GM18870 (cell line): ENCODE results near the gene TMEM154.

Experiments used
- ATAC-seq: cut with Tn5 transposase; IDR thresholded peaks from one replicate; pipeline ENCODE4 v1.9.1; 2021; ENCODE audit warnings: moderate library complexity; ENCODE audit not compliant: unreplicated experiment

Gene TMEM154

DNA sequence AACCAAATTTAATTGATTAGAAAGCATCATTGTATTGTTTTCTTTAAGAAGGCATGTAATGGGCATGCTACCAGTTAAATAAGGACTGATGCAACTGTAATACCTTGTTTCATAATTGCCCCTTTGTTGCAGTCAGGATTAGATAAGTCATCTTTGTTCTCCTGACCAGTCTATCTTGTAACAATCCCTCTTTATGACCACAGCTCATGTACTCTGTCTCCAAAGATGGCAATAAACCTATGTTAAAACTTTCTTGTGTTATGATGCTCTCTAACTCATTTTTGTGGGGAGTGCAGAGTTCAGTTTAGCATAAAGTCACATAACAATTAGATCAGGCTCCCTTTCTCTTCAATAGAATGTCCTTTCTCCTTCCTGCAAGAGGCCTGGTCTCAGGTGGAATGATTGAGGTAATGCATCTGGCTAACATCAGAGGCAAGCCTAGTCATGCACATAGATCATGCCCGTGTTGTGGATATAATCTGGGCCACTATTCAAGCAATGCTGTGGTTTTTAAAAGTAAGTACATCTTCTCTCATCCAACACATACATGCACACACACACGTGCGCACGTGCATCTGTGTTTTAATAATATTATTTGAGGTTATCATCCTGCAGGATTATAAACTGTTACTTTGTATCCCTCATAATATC is 45.6 kb downstream of the TMEM154 start:
- ATAC-seq: no peak

DNA sequence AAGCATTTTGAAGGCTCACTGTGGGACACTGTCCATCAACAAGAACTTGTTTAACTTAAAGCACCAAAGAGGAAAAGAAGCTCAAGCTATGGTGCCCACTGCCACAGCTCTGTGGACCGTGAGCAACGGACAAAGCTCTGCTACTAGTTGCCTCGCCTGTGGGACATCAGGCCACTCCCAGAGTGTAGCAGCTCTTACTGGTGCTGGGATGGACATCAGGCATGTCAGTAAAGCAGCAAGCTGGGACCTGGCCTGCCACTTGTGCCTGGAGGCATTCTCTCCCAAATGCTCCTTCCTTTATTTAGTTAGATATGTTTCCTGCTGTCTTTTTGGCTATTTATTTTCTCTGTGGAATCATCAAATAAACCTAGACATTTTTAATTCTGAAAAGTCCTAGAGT is 46.7 kb downstream of the TMEM154 start:
- no peak for ATAC-seq

DNA sequence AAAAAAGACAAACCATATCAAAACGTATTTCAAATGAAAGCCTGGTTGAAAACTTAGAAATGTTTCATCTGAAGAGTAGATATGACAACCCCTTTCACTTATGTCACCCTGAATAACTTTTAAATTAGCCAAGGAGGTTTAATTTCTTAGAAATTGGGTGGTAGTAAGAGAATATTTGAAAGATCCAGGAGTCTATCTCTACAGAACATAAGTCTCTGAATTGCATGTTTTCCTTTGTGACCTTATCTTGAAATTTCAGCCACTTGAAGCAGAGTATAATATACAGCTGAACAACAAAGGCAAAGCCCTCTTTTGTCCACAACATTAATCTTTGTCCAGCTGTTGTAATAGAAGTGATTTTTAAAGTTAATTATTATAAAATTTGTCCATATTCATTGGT is 49.5 kb downstream of the TMEM154 start:
- ATAC-seq: no peak

DNA sequence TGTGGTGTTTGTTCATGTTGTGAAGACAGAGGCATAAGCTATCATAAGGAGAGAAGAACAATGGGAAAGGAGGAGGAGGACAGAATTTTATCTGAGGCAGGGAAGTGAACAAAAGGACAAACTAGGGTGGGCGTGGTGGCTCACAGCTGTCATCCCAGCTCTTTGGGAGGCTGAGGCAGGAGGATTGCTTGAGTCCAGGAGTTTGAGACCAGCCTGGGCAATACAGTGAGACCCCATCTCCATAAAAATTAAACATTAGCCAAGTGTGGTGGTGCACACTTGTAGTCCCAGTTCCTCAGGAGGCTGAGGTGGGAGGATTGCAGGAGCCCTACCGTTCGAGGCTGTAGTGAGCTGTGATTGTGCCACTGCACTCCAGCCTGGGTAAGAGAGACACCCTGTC is 49.9 kb downstream of the TMEM154 start:
- ATAC-seq: no peak

DNA sequence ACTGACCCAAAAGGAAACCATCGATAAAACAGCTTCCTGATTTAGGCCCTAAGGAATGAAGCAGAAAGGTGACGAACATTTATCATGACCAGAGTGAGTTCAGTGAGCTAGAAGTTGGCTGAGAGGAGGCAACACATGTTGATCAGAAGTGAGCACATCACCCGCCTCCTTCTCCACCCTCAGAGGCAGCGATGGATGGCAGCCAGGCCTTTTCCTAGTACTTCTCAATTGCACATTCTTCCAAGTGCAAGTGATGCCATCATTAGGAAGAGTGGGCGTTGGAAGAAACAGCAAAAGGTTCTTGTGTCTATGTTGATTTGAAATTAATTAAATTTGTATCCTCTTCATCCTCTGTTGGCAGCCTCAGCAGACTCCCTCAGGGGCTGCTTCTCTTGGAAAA is 51.7 kb downstream of the TMEM154 start:
- ATAC-seq: no peak

DNA sequence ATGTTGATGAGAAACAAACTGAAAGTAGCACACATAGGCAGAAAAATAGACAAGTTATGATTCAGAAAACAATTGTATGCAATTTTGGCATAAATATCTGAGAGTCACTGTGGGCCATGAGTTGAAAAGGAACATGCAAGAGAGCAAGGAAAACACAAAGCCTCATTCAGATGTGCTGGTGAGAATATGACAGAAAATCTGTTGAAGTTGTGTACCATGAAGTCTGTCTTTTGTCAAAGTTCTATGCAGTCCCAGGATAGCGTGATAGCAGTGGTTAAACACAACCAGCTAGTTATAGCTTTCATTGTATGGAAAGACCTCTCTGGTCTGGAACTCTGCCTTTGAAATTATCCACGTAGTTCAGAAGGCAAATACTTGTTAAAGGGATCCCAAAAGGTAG is 53.0 kb downstream of the TMEM154 start:
- no peak for ATAC-seq

DNA sequence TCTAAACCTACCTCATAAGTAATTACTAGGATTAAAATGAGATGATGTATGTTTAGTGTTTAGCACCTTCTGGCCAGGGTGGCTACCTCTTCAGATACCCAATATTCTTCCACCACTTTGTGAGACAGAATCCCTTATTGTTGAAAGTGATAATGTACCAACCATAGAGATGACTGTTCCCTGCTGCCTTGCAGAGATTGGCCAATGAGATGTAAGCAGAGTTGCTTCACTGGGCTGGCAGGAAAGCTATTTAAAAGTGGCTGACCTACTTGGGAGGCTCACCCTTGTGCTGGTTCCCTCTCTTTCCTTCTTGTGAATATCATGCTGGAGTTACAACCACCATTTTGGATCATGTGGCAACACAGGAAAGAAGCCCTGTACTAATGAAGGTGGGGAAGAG is 58.9 kb downstream of the TMEM154 start:
- ATAC-seq: no peak

DNA sequence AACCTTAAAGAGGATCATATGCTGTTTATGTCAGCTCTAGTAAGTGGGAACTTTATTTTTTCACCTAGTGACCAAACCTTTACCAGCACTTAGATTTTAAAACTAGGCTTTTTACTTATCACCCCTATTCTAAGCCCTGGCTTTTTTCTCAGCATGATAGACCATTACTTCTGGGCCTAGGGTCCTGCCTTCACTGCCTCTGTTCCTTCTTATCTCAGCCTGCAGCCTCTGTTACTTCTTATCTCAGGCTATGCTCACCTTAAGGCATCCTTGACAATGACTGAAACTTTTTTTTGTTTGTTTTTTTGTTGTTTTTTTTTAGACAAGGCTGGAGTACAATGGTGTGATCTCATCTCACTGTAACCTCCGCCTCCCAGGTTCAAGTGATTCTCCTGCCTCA is 59.6 kb downstream of the TMEM154 start:
- no peak for ATAC-seq

DNA sequence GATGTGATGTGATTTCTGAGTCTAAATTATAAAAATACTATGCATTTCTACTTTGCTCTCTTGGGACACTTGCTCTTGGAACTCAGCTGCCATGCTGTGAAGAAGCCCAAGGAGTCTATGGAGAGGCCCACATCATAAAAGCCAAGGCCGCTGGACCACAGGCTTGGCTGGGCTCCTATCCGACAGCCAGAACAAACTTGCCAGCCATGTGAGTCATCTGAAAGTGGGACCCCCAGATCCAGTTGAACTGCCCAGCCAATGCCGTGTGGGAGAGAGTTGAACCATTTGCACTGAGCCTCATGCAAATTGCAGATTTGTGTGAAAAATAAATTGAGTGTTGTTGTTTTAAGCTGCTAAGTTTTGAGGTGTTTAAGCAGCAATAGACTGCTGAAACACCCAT is 60.2 kb downstream of the TMEM154 start:
- no peak for ATAC-seq

DNA sequence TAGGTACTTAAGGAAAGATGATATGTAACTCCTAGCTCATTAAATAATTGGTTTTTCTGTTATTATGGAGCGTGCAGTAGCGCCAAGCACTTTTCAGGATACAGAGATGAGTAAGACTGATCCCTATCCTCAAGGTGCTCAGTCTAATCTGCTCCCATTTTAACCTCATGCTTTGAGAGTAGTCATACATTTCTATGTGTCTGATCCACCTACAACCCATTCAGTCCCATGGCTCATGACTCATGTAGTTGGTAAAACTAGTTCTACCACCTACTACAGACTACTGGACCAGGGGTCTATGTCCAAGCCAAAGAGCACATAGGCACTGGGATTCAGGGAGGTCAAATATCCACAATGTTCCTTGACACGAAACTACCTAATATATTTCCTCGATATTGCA is 60.8 kb downstream of the TMEM154 start:
- no peak for ATAC-seq

DNA sequence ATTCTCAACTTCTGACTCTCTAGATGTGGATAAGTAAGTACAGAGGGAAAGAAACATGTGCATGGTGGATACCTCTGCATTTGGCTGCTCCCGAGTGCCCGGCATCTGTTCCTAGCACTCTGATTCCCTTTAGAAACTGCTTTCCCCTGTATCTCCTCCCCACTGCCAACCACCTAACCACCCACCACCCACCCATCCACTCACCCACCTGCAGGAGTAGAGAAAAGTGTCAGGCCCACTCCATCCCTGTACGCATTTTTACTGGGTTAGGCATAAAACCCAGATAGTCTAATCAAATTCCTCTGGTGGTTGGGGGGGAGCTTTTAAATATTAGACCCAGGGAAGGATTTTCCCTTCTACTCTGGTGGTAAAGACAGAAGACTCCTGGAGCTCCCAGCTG is 63.0 kb downstream of the TMEM154 start:
- ATAC-seq: no peak

DNA sequence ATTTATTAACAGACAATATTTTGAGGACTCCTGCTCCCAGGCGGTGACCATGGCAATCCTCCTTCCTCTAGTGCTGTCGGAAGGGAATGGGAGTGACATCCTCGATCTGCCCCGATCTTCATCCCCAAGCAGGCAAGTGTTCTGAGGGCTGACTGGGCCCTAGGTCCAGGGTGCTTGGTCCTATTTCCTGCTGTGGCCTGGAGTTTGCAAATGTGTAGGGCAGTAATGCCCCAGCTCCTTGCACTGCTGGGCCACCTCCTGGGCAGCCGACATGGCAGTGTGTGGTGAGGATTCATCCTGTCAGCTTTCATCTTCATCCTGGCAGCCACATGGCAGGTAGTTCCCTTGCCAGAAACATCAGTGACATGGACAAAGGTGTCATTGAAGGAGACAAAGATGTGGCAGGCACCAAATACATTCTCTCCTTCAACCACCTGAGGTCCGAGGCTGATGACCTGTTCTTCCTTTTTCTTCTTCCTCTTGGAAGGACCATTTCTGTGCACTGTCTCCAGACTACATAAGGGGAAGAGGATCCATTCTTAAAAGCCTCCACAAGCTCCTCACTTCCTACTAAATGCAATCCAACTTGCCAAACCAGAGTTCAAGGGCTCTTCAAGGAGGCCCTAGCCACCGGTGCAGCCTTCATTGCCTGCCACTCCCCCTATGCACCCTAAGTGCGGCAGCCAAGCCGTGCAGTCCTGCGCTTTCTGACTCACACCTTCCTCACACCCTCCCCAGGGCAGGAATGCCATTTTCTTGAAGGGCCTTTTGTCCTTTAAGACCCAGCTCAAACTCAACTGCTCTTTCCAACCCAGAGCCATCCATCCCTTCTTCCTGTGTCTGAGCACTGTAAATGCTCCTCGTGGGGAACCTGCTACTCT is 65.7 kb downstream of the TMEM154 start:
- ATAC-seq: no peak

DNA sequence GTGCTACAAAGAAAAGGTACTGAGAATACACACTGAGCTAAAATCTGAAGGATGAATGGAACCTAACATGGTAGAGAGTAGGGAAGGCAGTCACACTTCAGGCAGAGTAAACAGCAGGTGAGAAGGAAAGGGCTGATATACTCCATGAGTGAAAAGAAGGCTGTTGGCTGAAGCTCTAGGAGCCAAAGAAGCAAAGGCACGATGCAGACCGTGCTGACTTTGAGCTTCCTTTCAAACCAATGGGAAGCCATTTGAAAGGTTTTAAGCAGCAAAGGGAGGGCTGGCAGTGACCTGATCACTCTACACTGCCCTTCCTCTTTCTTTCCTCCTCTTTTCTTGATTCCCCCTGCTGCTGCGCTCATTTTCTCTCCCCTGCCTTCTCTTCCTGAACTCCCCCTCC is 66.4 kb downstream of the TMEM154 start:
- no peak for ATAC-seq

DNA sequence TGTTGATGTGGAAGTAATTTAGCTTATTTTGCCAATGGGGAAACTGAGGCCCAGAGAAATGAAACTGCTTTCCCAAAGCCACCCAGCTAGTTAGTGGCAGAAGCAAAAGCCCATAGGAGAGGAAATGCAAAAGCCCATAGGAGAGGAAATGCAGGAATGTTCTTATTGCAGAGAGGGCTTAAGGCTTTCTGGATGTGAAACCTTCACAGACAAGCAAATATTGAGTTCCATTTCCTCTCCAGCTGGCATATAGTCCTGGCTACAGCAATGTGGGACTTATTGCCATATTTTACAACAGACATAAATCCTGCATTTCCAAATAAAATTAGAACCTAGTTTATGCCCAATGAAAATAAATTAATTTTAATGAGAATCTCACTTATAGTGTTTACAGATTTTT is 69.7 kb downstream of the TMEM154 start:
- ATAC-seq: no peak

DNA sequence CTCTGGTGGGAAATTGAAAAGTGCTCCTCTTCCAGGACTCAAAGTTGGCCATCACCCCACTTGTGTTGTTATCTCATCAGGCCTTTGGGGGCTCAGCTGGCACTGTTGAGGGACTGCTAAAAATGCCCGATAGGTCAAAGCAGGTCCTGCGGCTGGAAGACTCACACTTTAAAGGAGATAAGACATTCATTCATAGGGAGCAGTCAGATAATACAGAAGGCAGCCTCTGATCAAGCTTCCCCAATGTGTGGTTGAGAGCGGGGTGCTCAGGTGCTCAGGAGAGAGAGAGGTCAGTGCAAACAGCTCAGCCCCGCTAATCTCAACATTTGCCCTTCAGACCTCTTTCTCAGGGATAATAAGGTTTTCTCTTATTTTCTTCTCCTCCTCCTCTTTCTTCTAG is 70.3 kb downstream of the TMEM154 start:
- ATAC-seq: no peak

DNA sequence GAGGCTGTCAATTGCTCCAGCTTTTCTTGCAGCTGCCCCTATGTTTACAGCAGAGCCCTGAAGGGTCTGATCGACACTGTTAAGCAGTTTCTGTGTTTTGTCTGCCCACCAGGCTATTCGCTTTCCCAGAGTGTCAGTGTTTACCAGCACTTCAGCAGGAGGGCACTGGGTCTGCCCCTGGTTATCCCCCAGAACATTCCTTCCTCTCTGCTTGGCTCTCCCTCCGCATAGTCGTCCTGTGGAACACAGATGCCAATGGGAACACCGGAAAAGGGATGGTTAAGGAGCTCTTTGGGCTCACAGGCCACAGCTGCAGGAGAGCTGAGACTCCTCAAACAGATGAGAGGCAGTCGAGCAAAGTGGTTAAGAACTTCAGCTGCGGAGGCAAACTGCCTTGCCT is 72.6 kb downstream of the TMEM154 start:
- ATAC-seq: no peak

DNA sequence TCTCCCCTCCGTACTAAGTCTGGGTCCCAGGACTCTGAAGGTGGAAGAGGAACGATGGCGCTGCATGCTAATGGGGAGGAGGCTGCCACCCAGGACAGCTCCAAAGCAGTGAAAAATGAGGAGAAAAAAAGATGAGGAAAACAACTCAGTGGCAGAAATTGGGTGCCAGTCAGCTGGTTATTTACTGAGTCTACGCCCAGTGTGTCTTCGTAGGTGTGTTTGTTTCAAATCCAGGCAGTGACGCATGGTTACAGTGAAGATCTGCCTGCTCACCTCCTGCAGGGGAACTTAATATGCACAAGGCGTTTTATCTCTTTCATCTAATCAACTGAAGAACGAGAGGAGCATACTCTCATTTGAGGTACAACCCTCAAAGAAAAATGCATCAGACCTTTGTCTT is 73.0 kb downstream of the TMEM154 start:
- no peak for ATAC-seq

DNA sequence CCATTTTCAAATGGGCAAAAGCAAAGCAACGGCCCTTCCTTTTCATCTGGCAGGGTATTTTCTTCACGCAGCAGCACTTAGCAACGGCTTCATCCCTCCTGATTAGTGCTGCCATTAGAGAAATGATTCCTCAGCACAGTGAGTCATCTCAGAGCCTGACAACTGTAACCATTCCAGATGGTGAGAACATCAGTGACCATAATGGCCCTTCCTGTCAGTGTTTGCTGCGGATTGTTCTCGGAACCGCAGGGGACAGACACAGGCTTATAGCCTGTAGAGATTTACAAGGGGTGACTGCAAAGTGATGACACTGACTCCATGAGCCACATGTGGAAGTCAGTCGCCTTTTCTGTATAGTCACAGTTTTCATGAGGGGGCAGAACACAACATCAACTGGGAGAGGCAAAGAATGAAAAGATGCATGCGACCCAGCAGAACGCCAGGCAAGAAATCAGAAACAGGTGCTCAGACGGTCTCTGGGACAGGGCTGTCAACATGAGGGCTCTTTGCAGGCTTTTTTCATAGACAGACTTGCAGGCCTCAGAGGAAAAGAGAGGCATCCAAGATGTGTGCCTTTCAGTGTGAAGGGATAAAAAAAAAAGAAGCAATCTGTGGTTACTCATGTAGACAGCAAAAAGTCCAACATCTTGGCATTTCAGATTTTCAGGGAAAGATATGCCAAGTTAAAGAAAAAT is 74.0 kb downstream of the TMEM154 start:
- ATAC-seq: no peak

DNA sequence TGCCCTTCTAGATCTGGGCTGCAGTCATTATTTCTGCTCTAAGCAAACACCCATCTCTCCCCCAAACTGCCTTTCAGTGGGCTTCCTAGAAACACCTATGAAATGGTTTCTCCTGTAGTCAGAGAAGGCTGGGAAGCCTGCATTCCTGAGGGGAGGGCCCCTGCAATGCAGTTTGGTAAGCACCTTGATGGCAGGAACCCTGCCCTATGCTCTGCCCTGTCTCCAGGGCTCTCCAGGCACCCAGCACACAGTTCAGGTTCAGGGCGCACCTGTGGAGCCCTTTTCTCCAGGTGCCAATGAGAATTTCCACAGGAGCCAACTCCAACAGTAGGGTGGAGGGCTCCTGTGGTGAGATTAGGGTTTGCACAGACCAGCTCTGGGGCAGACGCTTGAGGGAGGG is 74.8 kb downstream of the TMEM154 start:
- ATAC-seq: no peak

DNA sequence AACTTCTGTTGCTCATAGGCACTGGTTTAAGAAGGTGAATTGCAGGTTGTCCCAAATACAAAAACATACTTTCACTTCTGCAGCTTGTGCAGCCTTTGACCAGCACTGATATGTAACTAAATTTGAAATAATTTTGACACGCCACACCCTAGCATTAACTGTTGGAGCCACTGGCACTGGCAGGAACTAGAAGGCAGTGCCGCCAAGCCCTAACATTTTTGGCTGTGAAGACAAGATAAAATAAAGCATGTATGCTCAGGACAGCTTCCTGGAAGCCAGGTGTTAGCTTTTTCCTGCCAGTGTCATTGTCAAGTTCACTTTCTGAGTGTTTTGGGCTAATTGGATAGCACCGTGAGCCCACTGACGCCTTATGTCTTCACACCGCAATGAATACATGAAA is 78.6 kb downstream of the TMEM154 start:
- ATAC-seq: no peak

DNA sequence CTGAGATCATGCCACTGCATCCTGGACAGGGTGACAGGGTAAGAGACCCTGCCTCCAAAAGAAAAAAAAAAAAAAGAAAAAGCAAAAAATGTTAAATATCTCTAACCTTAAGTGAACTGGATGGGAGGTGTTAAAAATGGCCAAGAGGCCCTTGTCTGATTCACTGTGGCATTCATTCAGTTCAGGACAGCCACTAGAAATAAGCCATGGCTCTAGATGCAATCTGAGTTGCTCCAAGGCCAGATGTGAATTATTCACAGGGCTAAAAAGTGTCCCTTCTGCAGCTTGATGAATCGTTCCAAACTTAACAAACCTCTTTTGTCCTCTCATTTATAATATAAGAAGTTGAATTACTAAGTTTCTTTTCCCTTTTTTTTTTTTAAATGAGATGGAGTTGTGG is 80.2 kb downstream of the TMEM154 start:
- ATAC-seq: no peak

DNA sequence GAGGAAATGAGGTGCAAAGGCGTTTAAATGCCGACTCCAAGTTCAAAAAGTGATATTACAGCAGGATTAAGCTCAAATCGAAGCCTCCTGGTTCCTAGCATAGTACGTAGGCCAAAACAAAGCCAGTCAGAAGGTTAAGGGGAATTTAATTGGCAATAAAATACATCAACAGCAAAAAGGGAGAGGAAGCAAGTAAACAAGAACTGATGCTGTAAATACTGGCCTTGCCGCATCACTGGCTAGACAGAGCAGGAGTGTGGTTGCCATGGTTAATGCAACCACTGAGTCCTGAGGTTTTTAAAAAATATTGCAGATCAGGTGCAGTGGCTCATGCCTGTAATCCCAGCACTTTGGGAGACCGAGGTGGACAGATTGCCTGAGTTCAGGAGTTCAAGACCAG is 80.7 kb downstream of the TMEM154 start:
- ATAC-seq: no peak
